Measurements from ENCODE around the gene ADAMTSL1.

GRCh38 chr9:18791074-18791473, 317.1 kb downstream of the ADAMTSL1 start:
- TF ChIP-seq CTCF (IDR thresholded peaks at IDR 0.05), result no peak
- no peak for TF ChIP-seq POLR2A (IDR thresholded peaks at IDR 0.05)
- no peak for TF ChIP-seq EP300 (IDR thresholded peaks at IDR 0.05)
